Heart left ventricle (tissue), 16 donors: Measurements from ENCODE around the gene LMAN2L. TPM values are rescaled to one million over a fixed set of nuclear protein-coding genes. Genes with fewer than 3 reads are reported as not detected.
A peak's percentile ranks its signal among the peaks of the same experiment; 100 is the strongest.

Source experiments
- ATAC-seq, 4 donors: fragments of 200-7000 bp; cut with Tn5 transposase; one replicate each; pipeline ENCODE4 v1.9.1; 2020 to 2022; ENCODE audit warnings: moderate library complexity in 4 of 4, mild to moderate bottlenecking in 3 of 4, moderate number of reproducible peaks in 1 of 4
- DNase-seq, 5 donors: peaks; one replicate each; pipeline ENCODE4 v3.0.0-alpha.2; 2020
- H3K27ac ChIP-seq, 12 donors: fragments of 200-600 bp; sonication (generic) in 4 of 12; one replicate each; pipeline versions ENCODE4 v1.5.0 to v1.8.0; 2016 to 2022; ENCODE audit warnings: mild to moderate bottlenecking in 2 of 12
- H3K27me3 ChIP-seq, 9 donors: fragments of 200-600 bp; sonication (generic) in 2 of 9; one replicate each; pipeline versions ENCODE4 v1.5.1 to v1.8.0; 2016 to 2022; ENCODE audit warnings: mild to moderate bottlenecking in 3 of 9
- H3K36me3 ChIP-seq, 9 donors: fragments of 200-600 bp; sonication (generic) in 2 of 9; one replicate each; pipeline versions ENCODE4 v1.5.0 to v1.8.0; 2018 to 2022; ENCODE audit warnings: mild to moderate bottlenecking in 2 of 9
- H3K4me1 ChIP-seq, 12 donors: fragments of 200-600 bp; sonication (generic) in 4 of 12; one replicate each; pipeline versions ENCODE4 v1.5.0 to v1.8.0; 2016 to 2022; ENCODE audit warnings: mild to moderate bottlenecking in 3 of 12
- H3K4me3 ChIP-seq, 12 donors: fragments of 200-600 bp; sonication (generic) in 4 of 12; one replicate each; pipeline versions ENCODE4 v1.5.0 to v1.8.0; 2017 to 2022; ENCODE audit warnings: mild to moderate bottlenecking in 9 of 12, moderate library complexity in 4 of 12
- H3K9me3 ChIP-seq, 12 donors: fragments of 200-600 bp; sonication (generic) in 4 of 12; one replicate each; pipeline versions ENCODE4 v1.5.0 to v1.8.0; 2016 to 2022; ENCODE audit warnings: mild to moderate bottlenecking in 1 of 12
- POLR2A ChIP-seq, 2 donors: fragments of 450-650 bp; IDR thresholded peaks; one replicate each; pipeline ENCODE4 v1.6.1; 2017; ENCODE audit warnings: antibody characterized with exemption in 2 of 2, mild to moderate bottlenecking in 2 of 2, moderate library complexity in 2 of 2
- WGBS, 4 donors: extraction: QIAGEN DNeasy Blood & Tissue Kit in 2 of 4; methylation state at CpG; one replicate each; pipeline versions ENCODE4 v1.1.5 to v1.1.7; 2013 to 2018; 5-methylcytosine and 5-hydroxymethylcytosine counted together
- intact Hi-C, 10 donors: fragments of 100-400 bp; cut with DNase I; formaldehyde crosslinking; loops; one replicate each; pipeline versions ENCODE4 v1.11.1 to v1.14.2; 2022
- polyA plus RNA-seq, 2 donors: library from polyadenylated mRNA; stranded (reverse); fragments of 200-250 nt; gene quantifications; one replicate each; pipeline ENCODE4 v1.2.3, GENCODE V29; 2013
- total RNA-seq, 9 donors: library from RNA; depleted of rRNA in 2 of 9; stranded (reverse); fragments of >200 nt in 2 of 9; fragmentation: NEBNext Ultra II Directional in 3 of 9; extraction: Animal tissue kit (Norgen Biotek cat#: 25700) in 3 of 9; gene quantifications; one replicate each; pipeline versions ENCODE4 v1.1.0 to v1.2.4, GENCODE V29; 2016 to 2023
- TF ChIP-seq, protein P1 (sequence below), 12 donors: fragments of 200-600 bp; sonication (generic) in 4 of 12; IDR thresholded peaks; one replicate each; pipeline versions ENCODE4 v1.5.0 to v1.8.0; 2018 to 2022; ENCODE audit warnings: antibody characterized with exemption in 12 of 12, mild to moderate bottlenecking in 5 of 12
- donor health status: ischemic (EF 13 %, LVEDD 7.1; RV severe dilation, severe dysfunction).
- donor health status: healthy with polysubstance abuse.
- donor health status: DM: no; HTN: yes; CAD: no.
- donor health status: DM: no; HTN: no; CAD: no.
- donor health status: ischemic (EF 25% LVEDD 6.9; RV normal size, moderate dysfunction).
- donor health status: ischemic (EF 25% LVEDD 5.7; RV mildly dilated, moderate dysfunction).
- donor health status: healthy.
- donor health status: DM: yes; HTN: yes; CAD: no.
- donor health status: ischemic (EF 35%, LVEDD 5.7; RV mildly dilated, moderate dysfunction).
- donor health status: nonischemic (EF 11% LVEDD 7.7; RV severe dilation, severe dysfunction).
- donor health status: DM: yes; HTN: yes; CAD: no.
- donor health status: PGD.
- donor health status: ischemic (EF 29% LVEDD 5.4; RV normal size, mild dysfunction).
- donor health status: nonischemic (EF 23%, LVEDD 6.1; RV moderate dilation, normal function).

LMAN2L gene
- total and polyA plus RNA-seq, 11 donors = 11.3 to 38.5 (median 20.5) TPM

DNA sequence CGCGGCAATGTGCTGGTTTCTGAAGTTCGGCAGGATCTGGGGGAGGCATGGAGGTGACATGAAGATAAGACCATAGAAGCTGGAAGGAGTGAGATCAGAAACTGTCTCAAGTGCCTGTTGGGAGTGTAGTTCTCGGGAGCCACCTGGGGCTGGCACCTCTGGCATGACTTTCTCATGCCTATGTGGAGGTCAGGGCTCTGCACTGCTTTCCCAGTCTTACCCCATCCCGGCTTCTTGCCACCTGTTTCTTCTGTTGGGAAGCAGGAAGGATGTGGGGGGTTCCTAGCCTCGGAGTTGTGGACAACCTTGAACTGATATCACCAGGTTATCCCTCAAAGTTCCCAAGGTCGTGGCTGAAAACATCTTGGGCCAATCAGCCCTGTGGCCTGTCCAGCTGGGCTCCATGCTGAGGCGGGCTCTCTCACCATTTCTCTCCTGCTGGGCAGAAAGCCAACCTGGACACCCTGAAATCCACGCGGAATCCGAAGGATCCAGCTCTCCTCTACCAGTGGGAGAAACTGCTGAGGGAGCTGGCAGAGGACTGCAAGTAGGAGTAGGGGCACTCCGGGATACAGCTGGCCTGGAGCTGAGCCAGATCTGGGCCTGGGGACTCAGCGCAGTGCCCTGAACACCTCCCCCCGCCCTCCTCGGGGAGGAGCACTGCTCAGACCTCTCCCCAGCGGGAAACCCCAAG is 54.8 kb downstream of the LMAN2L start:
- Histone ChIP-seq H3K4me3 (no peak overlapping the region), H3K4me1 (peaks cover 0 to 20% (median 10%) of the 10 kb centered on the region in 12 donors), H3K36me3 (no peaks in the 10 kb centered on the region), H3K27ac (no peak overlapping the region), H3K9me3 (no peaks in the 10 kb centered on the region), H3K27me3 (no peaks in the 10 kb centered on the region)
- ATAC-seq = peak in 1 of 4 donors; percentile 13
- 45 to 58% (median 54%) methylated on average over 15 to 16 of the region's 16 CpGs for WGBS, 4 donors
- no peak for TF ChIP-seq POLR2A (IDR thresholded peaks at IDR 0.05)
- intact Hi-C loops = no loop called here
- DNase-seq = no peak

DNA sequence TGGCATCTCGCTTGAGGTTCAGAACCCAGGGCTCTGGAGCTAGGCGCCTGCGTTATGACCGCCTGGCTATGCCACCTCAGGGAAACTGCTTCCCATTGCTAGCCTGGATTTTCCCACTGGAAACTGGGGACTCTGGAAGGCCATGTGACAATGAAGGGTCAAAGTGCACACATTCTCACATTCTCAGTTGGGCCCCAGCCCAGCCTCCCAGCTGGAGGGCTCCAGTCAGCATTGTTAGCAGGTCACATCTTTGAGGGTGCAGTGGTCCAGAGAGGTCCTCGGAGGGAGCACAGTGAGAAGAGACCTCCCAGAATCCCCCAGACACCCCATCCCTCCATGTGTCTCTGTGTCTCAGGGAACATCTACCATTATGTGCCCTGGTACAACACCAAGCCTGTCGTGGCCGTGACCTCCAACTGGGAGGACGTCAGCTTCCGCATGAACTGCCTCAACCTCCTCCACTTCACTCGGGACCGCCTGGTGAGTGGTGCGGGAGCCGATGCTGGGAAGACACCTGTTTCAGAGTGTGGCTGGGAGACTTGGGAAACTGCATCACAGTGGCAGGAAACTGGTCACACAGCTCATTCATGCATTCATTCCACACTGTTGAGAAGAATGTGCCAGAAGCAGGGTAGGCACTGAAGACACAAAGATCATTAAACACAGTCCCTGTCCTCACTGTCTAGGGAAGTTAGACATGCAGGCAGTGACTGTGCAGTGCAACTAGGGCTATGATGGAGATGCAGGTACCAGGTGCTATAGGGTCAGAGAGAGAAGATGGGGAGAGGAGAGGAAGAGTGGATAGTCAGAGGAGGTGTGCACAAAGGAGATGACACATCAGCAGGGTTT is 55.7 kb downstream of the LMAN2L start:
- Histone ChIP-seq H3K4me3 (no peak overlapping the region), H3K4me1 (peaks cover 0 to 24% (median 10%) of the 10 kb centered on the region in 12 donors), H3K27me3 (no peaks in the 10 kb centered on the region), H3K9me3 (no peaks in the 10 kb centered on the region), H3K36me3 (no peaks in the 10 kb centered on the region), H3K27ac (no peak overlapping the region)
- DNase-seq = no peak
- TF ChIP-seq, protein P1, sequence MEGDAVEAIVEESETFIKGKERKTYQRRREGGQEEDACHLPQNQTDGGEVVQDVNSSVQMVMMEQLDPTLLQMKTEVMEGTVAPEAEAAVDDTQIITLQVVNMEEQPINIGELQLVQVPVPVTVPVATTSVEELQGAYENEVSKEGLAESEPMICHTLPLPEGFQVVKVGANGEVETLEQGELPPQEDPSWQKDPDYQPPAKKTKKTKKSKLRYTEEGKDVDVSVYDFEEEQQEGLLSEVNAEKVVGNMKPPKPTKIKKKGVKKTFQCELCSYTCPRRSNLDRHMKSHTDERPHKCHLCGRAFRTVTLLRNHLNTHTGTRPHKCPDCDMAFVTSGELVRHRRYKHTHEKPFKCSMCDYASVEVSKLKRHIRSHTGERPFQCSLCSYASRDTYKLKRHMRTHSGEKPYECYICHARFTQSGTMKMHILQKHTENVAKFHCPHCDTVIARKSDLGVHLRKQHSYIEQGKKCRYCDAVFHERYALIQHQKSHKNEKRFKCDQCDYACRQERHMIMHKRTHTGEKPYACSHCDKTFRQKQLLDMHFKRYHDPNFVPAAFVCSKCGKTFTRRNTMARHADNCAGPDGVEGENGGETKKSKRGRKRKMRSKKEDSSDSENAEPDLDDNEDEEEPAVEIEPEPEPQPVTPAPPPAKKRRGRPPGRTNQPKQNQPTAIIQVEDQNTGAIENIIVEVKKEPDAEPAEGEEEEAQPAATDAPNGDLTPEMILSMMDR (IDR thresholded peaks at IDR 0.05) = no peak
- WGBS, 4 donors = 93 to 95% (median 94%) methylated on average over 13 of the region's 13 CpGs
- ATAC-seq = no peak
- intact Hi-C loops = no loop called here

DNA sequence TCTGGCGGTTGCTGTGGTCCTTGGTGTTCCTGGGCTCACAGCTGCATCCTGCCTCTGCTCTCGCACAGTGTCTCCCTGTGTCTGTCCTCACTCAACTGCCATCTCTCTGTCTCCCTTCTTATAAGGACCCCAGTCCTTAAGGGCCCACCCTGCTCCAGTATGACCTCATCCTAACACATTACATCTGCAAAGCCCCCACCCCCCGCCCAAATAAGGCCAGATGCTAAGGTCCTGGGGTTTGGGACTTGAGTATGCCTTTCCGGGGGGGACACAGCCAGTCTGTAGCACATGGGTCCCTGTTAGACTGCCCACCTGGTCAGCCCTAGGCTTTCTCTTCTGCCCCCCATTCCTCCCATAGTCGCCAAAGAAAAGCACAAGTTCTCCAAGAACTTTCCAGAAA is 56.6 kb downstream of the LMAN2L start:
- Histone ChIP-seq H3K4me1 (peaks cover 0 to 24% (median 10%) of the 10 kb centered on the region in 12 donors), H3K36me3 (no peaks in the 10 kb centered on the region), H3K27me3 (no peaks in the 10 kb centered on the region), H3K9me3 (no peaks in the 10 kb centered on the region), H3K27ac (no peak overlapping the region), H3K4me3 (no peak overlapping the region)
- TF ChIP-seq POLR2A (IDR thresholded peaks at IDR 0.05) = no peak
- TF ChIP-seq, protein P1 (IDR thresholded peaks at IDR 0.05) = no peak
- ATAC-seq = no peak
- intact Hi-C loops = no loop called here
- 84 to 87% (median 86%) methylated on average over 5 of the region's 5 CpGs for WGBS, 4 donors
- DNase-seq = peak in 1 of 5 donors; percentile 15

DNA sequence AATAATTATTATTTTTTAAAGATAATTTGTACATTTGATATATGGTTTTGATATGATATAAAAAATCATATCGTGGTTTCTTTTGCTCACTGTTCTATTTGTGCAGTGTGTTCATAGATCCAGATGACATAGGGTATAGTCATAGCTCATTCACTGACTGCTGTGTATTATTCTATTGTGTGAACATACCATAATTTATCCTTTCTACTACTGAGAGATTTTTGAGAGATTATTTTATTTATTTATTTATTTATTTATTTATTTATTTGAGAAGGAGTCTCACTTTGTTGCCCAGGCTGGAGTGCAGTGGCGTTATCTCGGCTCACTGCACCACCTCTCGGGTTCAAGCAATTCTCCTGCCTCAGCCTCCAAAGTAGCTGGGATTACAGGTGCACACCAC is 58.3 kb downstream of the LMAN2L start:
- Histone ChIP-seq H3K4me3 (no peak overlapping the region), H3K9me3 (no peaks in the 10 kb centered on the region), H3K4me1 (peaks cover 0 to 24% (median 10%) of the 10 kb centered on the region in 12 donors), H3K36me3 (no peaks in the 10 kb centered on the region), H3K27me3 (no peaks in the 10 kb centered on the region), H3K27ac (no peak overlapping the region)
- 91 to 98% (median 93%) methylated on average over 4 of the region's 4 CpGs for WGBS, 4 donors
- intact Hi-C loops = no loop called here
- no peak for DNase-seq
- no peak for ATAC-seq
- TF ChIP-seq, protein P1 (IDR thresholded peaks at IDR 0.05) = no peak
- no peak for TF ChIP-seq POLR2A (IDR thresholded peaks at IDR 0.05)
